OCI-LY3 (cell line): ENCODE measurements around the gene APCS.

Experiments used
- EZH2phosphoT487 ChIP-seq: fragments of 200-600 bp; shearing (Covaris generic); IDR thresholded peaks from 2 replicates; pipeline ENCODE4 v1.6.1; 2018; ENCODE audit warnings: antibody characterized with exemption, mixed run types, low read depth
- TF ChIP-seq, protein P1 (sequence below): fragments of 200-600, 300-600 bp; sonication (generic); IDR thresholded peaks from 2 replicates; pipeline ENCODE4 v1.5.1; 2014; ENCODE audit warnings: antibody characterized with exemption, low read length, low read depth

DNA sequence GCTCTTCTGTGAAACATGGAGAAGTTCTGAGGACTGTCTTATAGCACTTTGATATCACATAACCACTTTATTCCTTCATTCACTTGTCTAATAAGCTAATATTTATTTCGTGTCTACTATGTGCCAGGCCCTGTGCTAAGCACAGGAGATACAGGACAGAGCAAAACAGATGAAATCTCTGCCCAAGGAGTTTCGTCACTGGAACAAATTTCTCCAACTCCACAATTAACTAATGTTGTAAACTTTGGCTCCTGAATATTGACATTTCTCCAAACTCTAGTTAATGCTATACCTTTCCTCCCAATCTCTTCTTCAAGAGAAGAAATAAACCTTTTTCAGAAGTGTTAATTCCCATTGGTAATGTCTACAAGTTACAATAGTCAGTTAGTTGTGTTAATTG is 27.0 kb upstream of the APCS start:
- TF ChIP-seq, protein P1, sequence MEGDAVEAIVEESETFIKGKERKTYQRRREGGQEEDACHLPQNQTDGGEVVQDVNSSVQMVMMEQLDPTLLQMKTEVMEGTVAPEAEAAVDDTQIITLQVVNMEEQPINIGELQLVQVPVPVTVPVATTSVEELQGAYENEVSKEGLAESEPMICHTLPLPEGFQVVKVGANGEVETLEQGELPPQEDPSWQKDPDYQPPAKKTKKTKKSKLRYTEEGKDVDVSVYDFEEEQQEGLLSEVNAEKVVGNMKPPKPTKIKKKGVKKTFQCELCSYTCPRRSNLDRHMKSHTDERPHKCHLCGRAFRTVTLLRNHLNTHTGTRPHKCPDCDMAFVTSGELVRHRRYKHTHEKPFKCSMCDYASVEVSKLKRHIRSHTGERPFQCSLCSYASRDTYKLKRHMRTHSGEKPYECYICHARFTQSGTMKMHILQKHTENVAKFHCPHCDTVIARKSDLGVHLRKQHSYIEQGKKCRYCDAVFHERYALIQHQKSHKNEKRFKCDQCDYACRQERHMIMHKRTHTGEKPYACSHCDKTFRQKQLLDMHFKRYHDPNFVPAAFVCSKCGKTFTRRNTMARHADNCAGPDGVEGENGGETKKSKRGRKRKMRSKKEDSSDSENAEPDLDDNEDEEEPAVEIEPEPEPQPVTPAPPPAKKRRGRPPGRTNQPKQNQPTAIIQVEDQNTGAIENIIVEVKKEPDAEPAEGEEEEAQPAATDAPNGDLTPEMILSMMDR, result no peak
- no peak for TF ChIP-seq EZH2phosphoT487
